MCF 10A (cell line): Measurements from ENCODE around the gene BDKRB2. TPM values are rescaled to one million over a fixed set of nuclear protein-coding genes. Genes with fewer than 3 reads are reported as not detected.

Experiments
- BruUV-seq: library from RNA; stranded (reverse); fragments of 400-500 nt; replicated peaks from 2 replicates; lab custom pipeline; 2021; lab: Mats Ljungman, UMichigan
- CTCF ChIA-PET: fragments of 300-600 bp; sonication (Branson Sonifier 250); formaldehyde crosslinking; extraction: SDS; loops from one replicate; lab custom pipeline; 2021; ENCODE audit warnings: antibody characterized with exemption, inconsistent platforms; lab: Yijun Ruan, JAX
- POLR2A ChIA-PET: fragments of 300-600, 350-650 bp; sonication (Branson Sonifier 250); formaldehyde crosslinking; extraction: SDS; loops from one replicate; lab custom pipeline; 2020; ENCODE audit warnings: antibody characterized with exemption, inconsistent platforms; lab: Yijun Ruan, JAX
- DNase-seq: peaks from one replicate; pipeline ENCODE4 v3.0.0-alpha.2; 2018; ENCODE audit not compliant: unreplicated experiment
- H3K27ac Mint-ChIP-seq: one replicate; pipeline ENCODE4 v1.8.0; 2022; ENCODE audit warnings: mild to moderate bottlenecking, low read depth, mixed read lengths; ENCODE audit not compliant: unreplicated experiment
- H3K27me3 Mint-ChIP-seq: one replicate; pipeline ENCODE4 v1.8.0; 2022; ENCODE audit warnings: mixed read lengths; ENCODE audit not compliant: insufficient read depth, unreplicated experiment
- H3K36me3 Mint-ChIP-seq: one replicate; pipeline ENCODE4 v1.8.0; 2022; ENCODE audit warnings: mild to moderate bottlenecking, moderate library complexity, mixed read lengths; ENCODE audit not compliant: insufficient read depth, unreplicated experiment
- H3K4me1 Mint-ChIP-seq: one replicate; pipeline ENCODE4 v1.8.0; 2022; ENCODE audit warnings: mixed read lengths; ENCODE audit not compliant: insufficient read depth, unreplicated experiment
- H3K4me3 Mint-ChIP-seq: one replicate; pipeline ENCODE4 v1.8.0; 2022; ENCODE audit warnings: mild to moderate bottlenecking, moderate library complexity, mixed read lengths; ENCODE audit not compliant: unreplicated experiment
- H3K9me3 Mint-ChIP-seq: one replicate; pipeline ENCODE4 v1.8.0; 2022; ENCODE audit warnings: mixed read lengths; ENCODE audit not compliant: unreplicated experiment
- intact Hi-C: fragments of 100-400 bp; cut with micrococcal nuclease; formaldehyde crosslinking; loops from 2 replicates; pipeline ENCODE4 v1.14.1; 2022
- total RNA-seq: library from RNA; stranded (reverse); gene quantifications from 2 replicates; pipeline ENCODE4 v1.2.3, GENCODE V29; 2022
- TF ChIP-seq, protein P1 (sequence below): fragments of 200-600 bp; IDR thresholded peaks from one replicate; pipeline ENCODE4 v1.8.0; 2022; ENCODE audit warnings: antibody characterized with exemption, mild to moderate bottlenecking; ENCODE audit not compliant: unreplicated experiment

BDKRB2 gene
- total RNA-seq, 1 experiment from 2014 or later = 2.8 TPM

DNA sequence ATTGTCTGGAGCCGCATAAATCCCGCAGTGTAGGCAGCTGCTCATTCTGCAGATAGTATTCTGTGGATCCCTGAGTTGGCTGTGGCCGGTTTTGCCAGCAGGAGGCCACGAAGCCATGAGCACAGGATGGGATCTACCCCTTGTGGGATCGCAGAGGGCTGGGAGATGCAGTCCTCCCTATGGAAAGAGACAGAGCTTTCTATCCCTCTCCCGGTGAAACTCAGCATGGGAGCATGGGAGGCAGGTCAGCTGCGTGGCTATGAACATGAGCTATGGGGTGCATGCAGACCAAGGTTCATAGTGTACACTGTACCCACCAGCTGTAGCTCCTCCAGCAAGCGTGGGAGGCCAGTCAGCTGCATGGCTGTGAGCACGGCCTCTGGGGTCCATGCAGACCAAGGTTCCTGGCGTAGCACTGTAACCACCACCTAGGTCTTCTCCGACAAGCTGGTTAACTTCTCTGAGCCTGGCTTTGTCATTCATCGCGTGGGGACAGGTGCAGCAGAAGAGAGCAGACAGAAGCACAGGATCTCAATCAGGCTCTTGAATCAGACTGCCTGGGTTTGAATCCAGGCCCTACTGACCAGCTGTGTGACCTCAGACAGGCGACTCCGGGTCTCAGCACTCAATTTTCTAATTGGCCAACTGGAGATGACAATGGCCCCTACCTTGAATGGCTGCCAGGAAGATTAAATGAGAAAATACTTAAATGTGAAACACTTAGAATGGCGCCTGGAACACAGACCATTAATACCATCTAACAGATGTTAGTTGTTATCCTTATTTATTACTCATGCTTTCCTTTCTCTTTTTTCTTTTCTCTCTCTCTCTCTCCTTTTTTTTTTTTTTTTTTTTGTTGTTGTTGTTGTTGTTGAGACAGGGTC, 57.4 kb downstream of the BDKRB2 start:
- no TSS peak for BruUV-seq
- POLR2A ChIA-PET = no interaction called here
- H3K36me3 Mint-ChIP-seq = no peaks in the 10 kb centered on the region

DNA sequence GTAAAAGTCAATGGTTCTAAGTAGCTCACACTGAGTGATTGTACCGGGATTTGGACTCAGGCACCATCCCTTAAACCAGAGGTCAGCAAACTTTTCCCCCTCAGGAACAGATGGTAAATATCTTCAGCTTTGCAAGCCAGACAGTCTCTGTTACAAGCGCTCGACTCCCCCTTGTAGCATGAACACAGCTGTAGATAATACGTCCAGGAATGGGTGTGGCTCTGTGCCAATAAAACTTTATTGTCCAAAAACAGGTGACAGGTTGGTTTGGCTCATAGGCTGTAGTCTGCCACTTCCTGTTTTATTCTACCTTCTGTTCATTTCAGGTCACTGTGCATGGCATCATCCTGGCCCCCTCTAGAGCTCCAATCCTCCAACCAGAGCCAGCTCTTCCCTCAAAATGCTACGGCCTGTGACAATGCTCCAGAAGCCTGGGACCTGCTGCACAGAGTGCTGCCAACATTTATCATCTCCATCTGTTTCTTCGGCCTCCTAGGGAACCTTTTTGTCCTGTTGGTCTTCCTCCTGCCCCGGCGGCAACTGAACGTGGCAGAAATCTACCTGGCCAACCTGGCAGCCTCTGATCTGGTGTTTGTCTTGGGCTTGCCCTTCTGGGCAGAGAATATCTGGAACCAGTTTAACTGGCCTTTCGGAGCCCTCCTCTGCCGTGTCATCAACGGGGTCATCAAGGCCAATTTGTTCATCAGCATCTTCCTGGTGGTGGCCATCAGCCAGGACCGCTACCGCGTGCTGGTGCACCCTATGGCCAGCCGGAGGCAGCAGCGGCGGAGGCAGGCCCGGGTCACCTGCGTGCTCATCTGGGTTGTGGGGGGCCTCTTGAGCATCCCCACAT, 58.9 kb downstream of the BDKRB2 start:
- H3K27me3 Mint-ChIP-seq = no peaks in the 10 kb centered on the region
- H3K36me3 Mint-ChIP-seq = no peaks in the 10 kb centered on the region
- BruUV-seq = no TSS peak
- H3K4me3 Mint-ChIP-seq = no peak overlapping the region
- no peak for DNase-seq
- CTCF ChIA-PET = interaction anchor here (0.8 to 2.0 kb wide), 3 partner anchors 11 to 711 kb away, joined by 3 to 12 read pairs (median 4); no protein-coding TSS in a partner anchor
- H3K4me1 Mint-ChIP-seq = peaks cover 29% of the 10 kb centered on the region
- no peak overlapping the region for H3K27ac Mint-ChIP-seq
- intact Hi-C loops = no loop called here
- POLR2A ChIA-PET = interaction anchor here (0.6 kb wide), 1 partner anchor 69 kb away, joined by 3 read pairs; no protein-coding TSS in a partner anchor
- TF ChIP-seq, protein P1, sequence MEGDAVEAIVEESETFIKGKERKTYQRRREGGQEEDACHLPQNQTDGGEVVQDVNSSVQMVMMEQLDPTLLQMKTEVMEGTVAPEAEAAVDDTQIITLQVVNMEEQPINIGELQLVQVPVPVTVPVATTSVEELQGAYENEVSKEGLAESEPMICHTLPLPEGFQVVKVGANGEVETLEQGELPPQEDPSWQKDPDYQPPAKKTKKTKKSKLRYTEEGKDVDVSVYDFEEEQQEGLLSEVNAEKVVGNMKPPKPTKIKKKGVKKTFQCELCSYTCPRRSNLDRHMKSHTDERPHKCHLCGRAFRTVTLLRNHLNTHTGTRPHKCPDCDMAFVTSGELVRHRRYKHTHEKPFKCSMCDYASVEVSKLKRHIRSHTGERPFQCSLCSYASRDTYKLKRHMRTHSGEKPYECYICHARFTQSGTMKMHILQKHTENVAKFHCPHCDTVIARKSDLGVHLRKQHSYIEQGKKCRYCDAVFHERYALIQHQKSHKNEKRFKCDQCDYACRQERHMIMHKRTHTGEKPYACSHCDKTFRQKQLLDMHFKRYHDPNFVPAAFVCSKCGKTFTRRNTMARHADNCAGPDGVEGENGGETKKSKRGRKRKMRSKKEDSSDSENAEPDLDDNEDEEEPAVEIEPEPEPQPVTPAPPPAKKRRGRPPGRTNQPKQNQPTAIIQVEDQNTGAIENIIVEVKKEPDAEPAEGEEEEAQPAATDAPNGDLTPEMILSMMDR = no peak
- no peaks in the 10 kb centered on the region for H3K9me3 Mint-ChIP-seq

More for the DNA sequence above, 57.4 kb downstream of the BDKRB2 start:
- Mint-ChIP-seq H3K27ac (no peak overlapping the region), H3K4me3 (no peak overlapping the region), H3K4me1 (peaks cover 23% of the 10 kb centered on the region), H3K27me3 (no peaks in the 10 kb centered on the region), H3K9me3 (no peaks in the 10 kb centered on the region)
- no peak for DNase-seq
- intact Hi-C loops = no loop called here
- TF ChIP-seq, protein P1 = no peak
- CTCF ChIA-PET = interaction anchor here (0.5 to 2.0 kb wide), 6 partner anchors 13 to 170 kb away, joined by 3 to 12 read pairs (median 4); no protein-coding TSS in a partner anchor

- Mint-ChIP-seq H3K27ac (no peak overlapping the region), H3K36me3 (no peaks in the 10 kb centered on the region), H3K27me3 (no peaks in the 10 kb centered on the region), H3K4me1 (peaks cover 35% of the 10 kb centered on the region), H3K9me3 (no peaks in the 10 kb centered on the region), H3K4me3 (no peak overlapping the region)
- TF ChIP-seq, protein P1 = no peak
- intact Hi-C loops = no loop called here
- CTCF ChIA-PET = interaction anchor here (1.6 kb wide), 1 partner anchor 48 kb away, joined by 4 read pairs; no protein-coding TSS in a partner anchor
- POLR2A ChIA-PET = no interaction called here
- no peak for DNase-seq
- no TSS peak for BruUV-seq
These were observed 59.5 kb downstream of the BDKRB2 start for GRCh38 chr14:96264200-96264553.

DNA sequence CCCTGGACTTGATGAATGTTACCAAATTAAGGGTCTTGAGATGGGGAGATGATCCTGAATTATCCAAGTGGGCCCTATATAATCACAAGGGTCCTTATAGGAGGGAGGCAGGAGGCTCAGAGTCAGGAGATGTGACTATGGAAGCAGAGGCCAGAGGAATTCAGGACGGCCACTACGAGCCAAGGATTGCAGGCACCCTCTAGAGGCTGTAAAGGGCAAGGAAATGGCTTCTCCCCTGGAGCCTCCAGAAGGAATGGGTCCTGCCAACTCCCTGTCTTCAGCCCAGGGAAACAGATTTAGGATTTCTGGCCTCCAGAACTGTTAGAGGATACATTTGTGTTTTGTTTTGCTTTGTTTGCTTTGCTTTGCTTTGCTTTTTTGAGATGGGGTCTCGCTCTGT, 60.2 kb downstream of the BDKRB2 start:
- H3K4me3 Mint-ChIP-seq = no peak overlapping the region
- no peaks in the 10 kb centered on the region for H3K9me3 Mint-ChIP-seq
- H3K27me3 Mint-ChIP-seq = no peaks in the 10 kb centered on the region
- peak; percentile 73 for DNase-seq
- BruUV-seq = no TSS peak
- CTCF ChIA-PET = interaction anchor here (1.6 kb wide), 1 partner anchor 49 kb away, joined by 4 read pairs; no protein-coding TSS in a partner anchor
- TF ChIP-seq, protein P1 = peak; percentile 40
- peaks cover 41% of the 10 kb centered on the region for H3K4me1 Mint-ChIP-seq
- POLR2A ChIA-PET = interaction anchor here (1.9 kb wide), 1 partner anchor 9 kb away, joined by 5 read pairs; the partner anchor contains the start of gene BDKRB1
- intact Hi-C loops = no loop called here
- no peaks in the 10 kb centered on the region for H3K36me3 Mint-ChIP-seq
- no peak overlapping the region for H3K27ac Mint-ChIP-seq
